GM08714 (cell line): ENCODE data around the gene SPINK1.
"Not testable (repeated sequence)": the region's sequence is repeated elsewhere in the genome, so short reads cannot be mapped to it uniquely, and the experiment has no call there.

ENCODE experiments used
- H3K4me3 ChIP-seq: fragments of 200-500 bp; sonication (Bioruptor generic); 2 replicates; pipeline ENCODE4 v1.5.1; 2014; ENCODE audit warnings: mild to moderate bottlenecking, low read length, inconsistent platforms
- ZNF274 ChIP-seq: IDR thresholded peaks from 2 replicates; pipeline ENCODE4 v1.6.1; 2012; ENCODE audit warnings: mild to moderate bottlenecking, low read depth, low read length

The SPINK1 gene, protein sequence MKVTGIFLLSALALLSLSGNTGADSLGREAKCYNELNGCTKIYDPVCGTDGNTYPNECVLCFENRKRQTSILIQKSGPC

DNA sequence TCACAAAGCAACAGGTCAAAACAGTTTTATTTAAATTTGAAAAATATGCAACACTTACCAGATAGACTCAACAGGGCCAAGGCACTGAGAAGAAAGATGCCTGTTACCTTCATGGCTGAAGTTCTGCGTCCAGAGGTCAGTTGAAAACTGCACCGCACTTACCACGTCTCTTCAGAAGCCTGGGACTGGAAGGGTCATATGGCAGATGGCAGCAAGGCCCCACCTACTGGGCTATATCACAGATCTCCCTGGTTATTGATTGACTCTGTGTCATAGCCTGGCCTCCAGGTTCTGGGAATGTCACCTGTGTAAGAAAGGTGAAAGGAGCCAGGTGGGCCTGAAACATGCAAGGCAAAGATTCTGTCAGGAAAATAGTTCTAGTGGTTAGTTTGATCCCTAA, at the start of gene SPINK1:
Gene SPINK1 (minus strand): TSS at position 207 of the 400 bp plus-strand sequence. CDS start 94 bp downstream, at position 113.
- H3K4me3 ChIP-seq = no peak within 1 kb of the TSS
- TF ChIP-seq ZNF274 = no peak

DNA sequence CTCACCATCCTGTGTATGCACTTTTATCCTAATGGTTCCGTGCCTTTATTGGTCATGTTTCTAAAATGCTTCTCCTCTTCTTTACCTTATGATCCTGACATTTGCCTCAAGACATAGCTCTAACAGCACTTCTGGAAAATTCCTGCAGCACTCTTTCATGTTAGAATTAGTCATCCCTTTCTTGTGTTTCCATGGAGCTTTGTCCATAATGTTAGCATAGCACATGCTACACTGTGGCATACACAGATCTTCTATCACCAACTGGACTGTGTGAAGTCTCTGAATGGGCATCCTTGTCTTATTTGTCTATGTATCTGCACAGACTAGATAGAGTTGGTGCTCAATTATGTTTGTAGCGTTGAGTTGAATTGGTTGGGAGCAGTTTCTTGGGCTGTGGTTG, 49.0 kb upstream of the SPINK1 start:
- H3K4me3 ChIP-seq = no peak overlapping the region
- TF ChIP-seq ZNF274 = no peak

DNA sequence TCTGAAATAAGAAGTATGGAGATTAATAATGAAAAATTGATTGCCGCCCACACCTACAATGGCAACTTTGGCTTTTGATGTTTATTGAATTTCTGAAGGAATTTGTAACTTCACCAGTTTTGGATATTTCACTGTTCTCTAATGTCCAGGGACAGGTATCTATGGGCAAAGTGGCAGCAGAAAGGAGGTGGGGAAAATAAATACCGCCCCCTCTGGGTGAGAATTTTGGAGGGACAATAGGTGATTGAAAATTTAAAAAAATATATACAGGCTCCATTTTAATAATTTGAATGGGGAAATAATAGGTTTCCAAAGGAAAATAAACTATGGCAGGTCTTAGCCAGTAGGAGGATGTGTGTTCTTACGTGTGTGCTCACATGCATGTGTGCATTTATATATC, 48.3 kb upstream of the SPINK1 start:
- no peak overlapping the region for H3K4me3 ChIP-seq
- TF ChIP-seq ZNF274 = no peak

DNA sequence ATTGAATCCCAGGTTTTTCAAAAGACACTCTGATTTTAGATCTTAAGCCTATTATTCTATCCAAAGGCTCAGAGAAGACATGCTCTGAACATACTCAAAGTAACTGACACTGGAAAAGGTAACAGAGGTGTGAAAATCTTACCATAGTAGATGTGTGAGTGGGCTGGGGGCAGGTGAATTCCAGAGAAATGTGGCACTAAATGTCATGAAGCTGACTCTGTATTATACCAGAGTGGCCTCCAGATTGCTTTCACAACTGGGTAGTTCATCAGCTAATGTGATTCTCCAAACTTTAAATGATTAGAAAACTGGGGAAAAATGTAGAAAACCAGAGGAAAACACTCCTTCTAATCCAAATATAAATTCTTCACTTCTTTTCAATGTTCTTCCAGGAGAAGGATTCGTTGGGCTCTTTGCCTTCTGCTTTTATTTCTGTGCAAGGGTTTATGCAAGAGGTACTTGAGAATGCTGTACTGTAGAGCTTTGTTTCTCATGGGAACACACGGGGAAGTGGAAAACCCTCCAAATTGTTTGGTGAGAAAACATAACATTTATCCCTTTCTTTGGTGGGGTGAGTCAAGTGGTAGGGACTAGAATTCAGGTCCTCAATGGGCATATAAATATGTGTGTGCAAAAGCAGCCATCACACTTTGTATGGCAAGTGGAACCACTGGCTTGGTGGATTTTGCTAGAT, 46.7 kb upstream of the SPINK1 start, which contains the start of gene SCGB3A2:
Gene SCGB3A2 (plus strand): TSS at position 646 of the 694 bp plus-strand sequence. CDS start 93 bp downstream, outside the sequence.
- no peak for TF ChIP-seq ZNF274
- H3K4me3 ChIP-seq = no peak within 1 kb of the TSS

DNA sequence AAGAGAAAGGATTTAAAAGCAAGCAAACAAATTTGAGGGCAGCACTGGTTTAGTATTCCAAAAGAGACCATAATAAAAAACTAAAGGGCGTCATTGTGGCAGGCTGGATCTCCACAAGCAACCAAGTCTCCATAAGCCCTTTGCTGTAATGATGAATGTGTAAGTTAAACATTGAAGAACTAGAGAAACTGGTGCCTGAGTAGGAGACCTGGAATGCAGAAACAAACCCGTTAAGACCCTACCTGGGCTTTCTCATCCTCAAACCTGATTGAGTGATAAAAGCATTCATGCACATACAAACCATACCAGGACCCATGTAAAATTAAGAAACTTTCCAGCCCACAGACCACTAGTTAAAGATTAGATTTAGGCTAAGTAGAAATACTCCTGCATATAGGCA, 45.2 kb upstream of the SPINK1 start:
- TF ChIP-seq ZNF274 = no peak

DNA sequence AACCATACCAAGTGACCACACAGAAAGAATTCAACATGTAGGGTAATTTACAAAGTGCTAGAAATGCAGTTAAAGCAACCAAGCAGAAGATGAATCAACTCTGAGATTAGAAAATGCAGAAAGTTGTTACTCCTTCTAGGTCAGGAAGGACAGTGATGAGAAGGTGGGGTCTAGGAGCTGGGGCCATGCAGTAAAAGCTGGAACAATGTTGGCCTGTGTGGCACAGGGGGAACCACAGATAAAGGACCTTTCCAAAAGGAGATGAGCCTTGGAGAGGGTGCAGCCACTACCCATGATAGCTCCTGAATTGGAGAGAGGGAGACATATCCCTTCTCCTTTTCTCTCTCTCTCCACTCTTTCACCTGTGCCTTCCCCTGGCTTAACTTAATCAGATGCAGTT, 44.7 kb upstream of the SPINK1 start:
- no peak overlapping the region for H3K4me3 ChIP-seq
- no peak for TF ChIP-seq ZNF274

More for the DNA sequence above, 45.2 kb upstream of the SPINK1 start:
- H3K4me3 ChIP-seq = no peak overlapping the region

DNA sequence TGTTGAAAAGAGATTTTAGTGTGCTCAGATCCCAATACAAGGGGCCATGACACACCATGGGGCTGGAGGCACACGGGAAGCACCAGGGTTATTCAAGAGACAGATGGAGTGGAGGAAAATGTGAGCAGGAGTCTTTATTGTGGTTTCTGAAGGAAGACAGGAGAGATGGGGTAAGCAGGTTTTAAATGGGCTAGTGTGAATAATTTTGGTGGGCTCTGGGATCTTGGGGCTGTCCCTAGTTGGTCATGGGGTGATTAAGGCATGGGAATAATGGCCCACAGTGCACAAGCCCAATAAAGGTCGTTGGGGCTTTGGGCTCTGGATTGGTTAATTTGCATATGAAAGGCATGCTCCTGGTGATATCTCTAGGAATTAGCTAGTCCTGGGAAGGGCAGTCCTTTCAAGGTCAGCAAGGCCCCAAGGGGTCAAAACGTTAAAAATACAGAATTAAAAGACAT, 43.5 kb upstream of the SPINK1 start:
- no peak for TF ChIP-seq ZNF274

DNA sequence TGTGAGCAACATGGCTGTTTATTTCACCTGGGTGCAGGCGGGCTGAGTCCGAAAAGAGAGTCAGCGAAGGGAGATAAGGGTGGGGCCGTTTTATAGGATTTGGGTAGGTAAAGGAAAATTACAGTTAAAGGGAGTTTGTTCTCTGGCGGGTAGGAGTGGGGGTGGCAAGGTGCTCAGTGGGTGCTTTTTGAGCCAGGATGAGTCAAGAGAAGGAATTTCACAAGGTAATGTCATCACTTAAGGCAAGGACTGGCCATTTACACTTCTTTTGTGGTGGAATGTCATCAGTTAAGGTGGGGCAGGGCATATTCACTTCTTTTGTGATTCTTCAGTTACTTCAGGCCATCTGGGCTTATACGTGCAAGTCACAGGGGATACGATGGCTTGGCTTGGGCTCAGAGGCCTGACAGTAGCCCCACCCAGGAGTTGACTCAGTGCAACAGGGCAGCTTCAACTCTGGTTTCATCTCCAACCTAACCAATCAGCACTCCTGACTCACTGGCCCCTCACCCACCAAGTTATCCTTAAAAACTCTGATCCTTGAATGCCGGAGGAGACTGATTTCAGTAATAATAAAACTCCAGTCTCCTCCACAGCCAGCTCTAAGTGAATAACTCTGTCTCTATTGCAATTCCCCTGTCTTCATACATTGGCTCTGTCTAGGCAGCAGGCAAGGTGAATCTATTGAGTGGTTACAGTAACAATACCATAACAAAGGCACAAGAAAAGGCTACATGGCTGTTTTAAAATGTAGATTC, 42.8 kb upstream of the SPINK1 start:
- H3K4me3 ChIP-seq = not testable (repeated sequence)

More for the DNA sequence above, 43.5 kb upstream of the SPINK1 start:
- H3K4me3 ChIP-seq = no peak overlapping the region

DNA sequence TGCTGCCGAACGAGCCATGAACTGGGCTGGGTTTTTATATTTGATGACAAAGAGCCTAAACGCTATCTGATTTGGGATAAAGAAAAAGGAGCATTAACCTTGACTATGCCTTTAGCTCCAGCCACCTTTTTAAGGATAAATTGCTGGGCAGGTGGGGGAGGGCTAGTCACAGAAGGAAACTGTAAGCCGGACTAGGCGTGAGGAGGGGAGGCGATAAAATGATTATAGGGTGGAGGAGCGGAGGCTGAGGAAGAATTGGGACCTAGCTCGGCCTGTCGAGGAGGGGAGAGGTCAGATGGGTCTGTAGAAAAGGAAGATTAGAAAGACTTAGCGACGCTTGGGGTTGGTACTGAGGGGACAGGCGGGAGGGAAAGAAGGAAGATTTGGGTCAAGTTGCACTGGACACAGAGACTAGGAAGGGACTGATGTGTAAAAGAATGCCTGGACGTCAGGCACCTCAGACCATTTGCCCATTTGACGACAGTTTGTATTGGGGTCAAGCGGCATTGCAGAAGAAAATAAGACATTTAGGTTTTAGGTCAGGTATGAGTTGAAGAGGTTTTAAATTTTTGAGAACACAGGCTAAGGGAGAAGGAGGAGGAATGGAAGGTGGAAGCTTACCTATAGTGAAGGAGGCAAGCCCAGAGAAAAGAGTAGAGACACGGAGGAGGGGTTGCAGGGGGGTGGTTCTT, 41.4 kb upstream of the SPINK1 start:
- not testable (repeated sequence) for H3K4me3 ChIP-seq

DNA sequence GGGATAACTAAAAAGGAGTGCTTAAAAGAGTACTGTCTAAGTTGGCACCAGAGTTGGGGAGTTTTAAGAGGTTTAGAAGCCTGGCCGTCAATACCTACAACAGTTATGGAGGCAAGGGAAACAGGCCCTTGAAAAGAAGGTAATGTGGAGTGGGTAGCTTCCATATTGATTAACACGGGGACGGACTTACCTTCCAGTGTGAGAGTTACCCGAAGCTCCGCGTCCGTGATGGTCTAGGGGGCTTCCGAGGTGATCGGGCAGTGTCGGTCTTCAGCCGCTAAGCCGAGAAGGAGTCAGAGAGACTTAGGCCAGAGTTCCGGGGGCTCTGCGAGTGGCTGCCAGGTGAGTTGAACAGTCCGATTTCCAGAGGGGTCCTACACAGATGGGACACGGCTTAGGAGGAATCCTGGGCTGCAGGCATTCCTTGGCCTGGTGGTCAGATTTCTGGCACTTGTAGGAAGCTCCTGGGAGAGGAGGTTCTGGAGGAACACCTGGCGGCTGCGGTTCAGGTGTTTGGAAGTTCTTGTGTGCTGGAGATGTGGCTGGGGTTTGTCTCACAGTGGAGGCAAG, 40.6 kb upstream of the SPINK1 start:
- H3K4me3 ChIP-seq = not testable (repeated sequence)

DNA sequence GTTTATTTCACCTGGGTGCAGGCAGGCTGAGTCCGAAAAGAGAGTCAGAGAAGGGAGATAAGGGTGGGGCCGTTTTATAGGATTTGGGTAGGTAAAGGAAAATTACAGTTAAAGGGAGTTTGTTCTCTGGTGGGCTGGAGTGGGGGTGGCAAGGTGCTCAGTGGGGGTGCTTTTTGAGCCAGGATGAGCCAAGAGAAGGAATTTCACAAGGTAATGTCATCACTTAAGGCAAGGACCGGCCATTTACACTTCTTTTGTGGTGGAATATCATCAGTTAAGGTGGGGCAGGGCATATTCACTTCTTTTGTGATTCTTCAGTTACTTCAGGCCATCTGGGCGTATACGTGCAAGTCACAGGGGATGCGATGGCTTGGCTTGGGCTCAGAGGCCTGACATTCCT, 38.4 kb upstream of the SPINK1 start:
- not testable (repeated sequence) for H3K4me3 ChIP-seq

DNA sequence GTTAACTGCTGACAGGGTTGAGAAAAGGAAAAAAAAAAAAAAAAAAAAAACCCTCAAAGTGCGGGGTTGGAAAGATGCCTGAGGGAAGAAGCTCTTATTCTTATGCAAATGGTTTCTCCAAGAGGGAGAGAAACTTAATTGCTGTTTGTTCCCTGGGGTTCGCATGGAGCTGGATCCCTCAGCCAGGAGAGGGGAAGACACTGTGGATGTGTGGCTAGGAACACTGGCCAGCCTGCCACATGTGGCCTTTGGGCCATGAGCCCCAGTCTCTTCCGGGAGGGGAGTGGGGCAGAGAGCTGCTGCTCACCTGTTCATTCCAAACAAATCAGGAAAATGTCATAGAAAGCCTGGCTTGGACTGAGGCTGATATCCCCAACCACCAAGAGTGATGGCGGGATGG, 37.6 kb upstream of the SPINK1 start:
- no peak for TF ChIP-seq ZNF274
- H3K4me3 ChIP-seq = no peak overlapping the region

DNA sequence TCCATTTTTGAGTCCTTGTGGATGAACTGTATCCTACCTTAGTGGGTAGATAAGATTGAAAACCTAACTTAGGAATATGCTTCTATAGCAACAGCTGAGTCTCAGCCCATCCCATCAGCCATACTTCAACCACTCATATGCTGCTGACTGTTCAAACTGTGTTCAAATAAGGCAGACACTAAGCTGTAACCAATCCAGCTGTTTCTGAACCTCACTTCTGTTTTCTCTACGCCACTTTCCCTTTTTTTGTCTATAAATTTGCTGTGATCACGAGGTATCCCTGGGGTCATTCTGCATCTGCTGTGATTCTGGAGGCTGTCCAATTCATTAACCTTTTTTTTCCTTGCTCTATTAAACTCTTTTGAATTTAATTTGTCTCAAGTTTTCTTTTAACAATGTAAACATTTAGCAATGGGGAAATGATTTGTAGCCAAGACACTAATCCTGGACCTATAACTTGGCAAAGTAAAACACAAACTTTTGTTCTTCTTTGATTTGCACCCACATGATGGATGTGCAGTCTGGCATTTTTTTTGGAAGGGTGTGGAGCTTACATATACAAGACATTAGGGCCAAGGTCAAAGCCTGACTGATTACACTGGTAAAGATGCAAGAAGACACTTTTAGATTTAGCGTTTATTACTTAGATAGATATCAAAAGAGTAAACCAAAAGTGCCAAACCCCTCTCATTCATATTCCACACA, 32.1 kb upstream of the SPINK1 start:
- H3K4me3 ChIP-seq = no peak overlapping the region
- TF ChIP-seq ZNF274 = no peak

DNA sequence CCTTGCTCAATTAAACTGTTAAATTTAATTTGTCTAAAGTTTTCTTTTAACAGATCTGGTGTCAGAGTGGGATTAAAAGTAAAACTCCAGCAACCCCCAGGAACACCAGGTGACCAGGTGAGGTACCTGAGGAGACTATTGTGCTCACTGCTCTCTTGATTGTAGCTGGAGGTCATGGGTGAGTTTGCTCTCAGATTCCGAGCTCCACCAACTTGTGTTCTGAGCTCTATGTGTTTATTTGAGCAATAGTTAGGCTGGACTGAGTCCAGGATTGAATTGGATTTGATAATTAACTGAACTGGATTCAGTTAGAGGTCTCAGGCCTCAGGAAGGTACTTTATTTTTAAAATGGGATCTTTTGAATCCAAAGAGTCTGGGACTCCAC, 29.2 kb upstream of the SPINK1 start:
- H3K4me3 ChIP-seq = no peak overlapping the region
- TF ChIP-seq ZNF274 = no peak
